Neural crest cell (in vitro differentiated cells): ENCODE data around the gene CBLIF. TPM values are rescaled to one million over a fixed set of nuclear protein-coding genes. Genes with fewer than 3 reads are reported as not detected.

Experiments
- DNase-seq: peaks from one replicate; pipeline ENCODE4 v3.0.0; 2021; ENCODE audit warnings: low read depth, mixed read lengths, low spot score
- H3K27ac Mint-ChIP-seq: one replicate; pipeline ENCODE4 v1.8.0; 2021; ENCODE audit warnings: mild to moderate bottlenecking, mixed read lengths; ENCODE audit not compliant: unreplicated experiment
- H3K27me3 Mint-ChIP-seq: 2 replicates; pipeline ENCODE4 v1.8.0; 2021; ENCODE audit warnings: low read depth, mild to moderate bottlenecking, mixed read lengths
- H3K36me3 Mint-ChIP-seq: 2 replicates; pipeline ENCODE4 v1.8.0; 2021; ENCODE audit warnings: low read depth, mild to moderate bottlenecking, mixed read lengths
- H3K4me1 Mint-ChIP-seq: 2 replicates; pipeline ENCODE4 v1.8.0; 2021; ENCODE audit warnings: mixed read lengths
- H3K4me3 Mint-ChIP-seq: one replicate; pipeline ENCODE4 v1.8.0; 2021; ENCODE audit warnings: mild to moderate bottlenecking, mixed read lengths
- H3K9me3 Mint-ChIP-seq: 2 replicates; pipeline ENCODE4 v1.8.0; 2021; ENCODE audit warnings: mixed read lengths
- CTCF ChIP-seq: fragments of 200-600 bp; sonication (generic); conservative IDR thresholded peaks from 2 replicates; pipeline ENCODE4 v1.5.0; 2021; ENCODE audit warnings: antibody characterized with exemption, mild to moderate bottlenecking
- total RNA-seq: library from RNA; stranded (reverse); gene quantifications from 2 replicates; pipeline ENCODE4 v1.2.1, GENCODE V29; 2021

CBLIF gene
- total RNA-seq, 1 donor from 2014 or later: not detected

GRCh38 chr11:59867946-59868345, 22.6 kb upstream of the CBLIF start:
- peaks cover 5% of the 10 kb centered on the region for H3K36me3 Mint-ChIP-seq
- H3K9me3 Mint-ChIP-seq: peaks cover 20% of the 10 kb centered on the region
- H3K4me3 Mint-ChIP-seq: no peak overlapping the region
- DNase-seq: no peak
- no peaks in the 10 kb centered on the region for H3K27me3 Mint-ChIP-seq
- peaks cover 16% of the 10 kb centered on the region for H3K4me1 Mint-ChIP-seq
- no peak for TF ChIP-seq CTCF
- no peak overlapping the region for H3K27ac Mint-ChIP-seq

GRCh38 chr11:59866836-59867235, 21.5 kb upstream of the CBLIF start:
- no peak for DNase-seq
- Mint-ChIP-seq H3K36me3 (peaks cover 5% of the 10 kb centered on the region), H3K4me3 (no peak overlapping the region), H3K9me3 (peaks cover 20% of the 10 kb centered on the region), H3K27me3 (no peaks in the 10 kb centered on the region), H3K4me1 (peaks cover 16% of the 10 kb centered on the region), H3K27ac (no peak overlapping the region)
- no peak for TF ChIP-seq CTCF

- H3K27ac Mint-ChIP-seq: no peak within 1 kb of the TSS
- no peak for TF ChIP-seq CTCF
- peaks cover 16% of the 10 kb centered on the region for H3K9me3 Mint-ChIP-seq
These were observed 21.1 kb upstream of the CBLIF start, which contains the start of gene TCN1 for GRCh38 chr11:59866397-59866796. TCN1 (minus strand) TSS chr11:59866487; CDS start chr11:59866470, 17 bp downstream.

GRCh38 chr11:59865031-59865430, 19.7 kb upstream of the CBLIF start:
- Mint-ChIP-seq H3K36me3 (peaks cover 2% of the 10 kb centered on the region), H3K4me3 (peak overlapping the region; percentile 41), H3K9me3 (peaks cover 9% of the 10 kb centered on the region), H3K27ac (peak overlapping the region; percentile 78), H3K4me1 (peaks cover 16% of the 10 kb centered on the region), H3K27me3 (no peaks in the 10 kb centered on the region)
- no peak for TF ChIP-seq CTCF
- DNase-seq: no peak

More at GRCh38 chr11:59866397-59866796, 21.1 kb upstream of the CBLIF start, which contains the start of gene TCN1:
- Mint-ChIP-seq H3K4me1 (peaks cover 16% of the 10 kb centered on the region), H3K4me3 (no peak within 1 kb of the TSS), H3K27me3 (no peaks in the 10 kb centered on the region), H3K36me3 (peaks cover 5% of the 10 kb centered on the region)
- no peak for DNase-seq

- peaks cover 16% of the 10 kb centered on the region for H3K4me1 Mint-ChIP-seq
- H3K9me3 Mint-ChIP-seq: peaks cover 3% of the 10 kb centered on the region
- H3K27me3 Mint-ChIP-seq: no peaks in the 10 kb centered on the region
- no peaks in the 10 kb centered on the region for H3K36me3 Mint-ChIP-seq
- no peak overlapping the region for H3K27ac Mint-ChIP-seq
- TF ChIP-seq CTCF: no peak
- H3K4me3 Mint-ChIP-seq: no peak overlapping the region
- no peak for DNase-seq
These were observed 17.0 kb upstream of the CBLIF start for GRCh38 chr11:59862252-59862651.
